Measurements from ENCODE around the gene SYT3.
A peak's percentile ranks its signal among the peaks of the same experiment; 100 is the strongest.

Gene SYT3
- total RNA-seq, result 0 to 0.17 (median 0.09) reads per million in 3 donors

DNA sequence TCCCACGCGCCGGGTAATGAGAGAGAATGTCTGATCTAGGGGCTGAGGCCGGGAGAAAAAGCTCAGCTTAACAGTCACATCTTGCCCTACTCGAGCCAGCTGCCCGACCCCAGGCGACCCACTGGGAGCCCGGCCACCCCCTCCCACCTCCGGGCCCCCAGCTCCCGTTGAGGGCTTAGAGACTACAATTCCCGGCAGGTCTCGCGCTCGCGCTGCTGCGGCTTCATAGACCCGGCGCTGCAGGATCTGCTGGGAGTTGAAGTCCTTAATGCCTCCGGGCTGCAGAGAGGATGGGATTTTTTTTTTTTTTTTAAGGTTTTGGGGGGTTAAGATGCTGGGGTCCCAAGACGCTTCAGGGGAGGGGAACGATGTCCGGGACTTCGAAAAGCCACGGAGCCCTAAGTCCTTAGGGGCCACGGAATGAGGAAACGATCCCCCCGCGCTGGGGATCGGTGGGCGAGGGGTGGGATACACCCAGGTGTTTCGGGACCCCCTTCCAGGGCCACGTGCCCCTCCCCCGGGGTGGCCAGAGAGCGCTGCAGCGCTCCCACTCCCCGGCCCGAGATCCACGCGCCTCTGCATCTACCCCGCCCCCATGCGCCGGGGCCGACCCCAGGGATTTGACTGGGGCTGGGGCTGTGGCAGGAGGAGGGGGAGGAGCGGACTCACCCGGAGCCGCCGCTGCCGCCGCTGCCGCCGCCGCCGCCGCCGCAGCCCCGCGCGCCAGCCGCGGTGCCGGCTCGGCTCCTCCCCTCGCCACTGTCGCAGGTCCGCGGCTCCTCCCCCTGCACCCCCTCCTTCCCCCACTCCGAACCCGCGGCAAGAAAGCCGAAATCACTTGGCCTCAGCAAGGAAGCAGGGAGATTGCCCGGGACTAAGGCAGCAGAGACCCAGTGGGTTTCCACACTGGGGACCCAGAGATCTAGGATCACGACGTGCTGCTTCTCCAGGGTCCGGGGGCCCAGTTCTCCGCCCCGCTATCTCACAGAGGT lies at the start of gene SYT3:
TSS of gene SYT3 (minus strand) at position 761 of the 992 bp plus-strand sequence. CDS start 2,470 bp downstream, outside the sequence.
- Histone ChIP-seq H3K27ac (ENCODE audit: insufficient read depth, low read length, poor library complexity, severe bottlenecking) (no peak within 1 kb of the TSS), H3K4me3 (ENCODE audit: insufficient read depth, low read depth, low read length, poor library complexity, severe bottlenecking) (no peak within 1 kb of the TSS), H3K4me1 (ENCODE audit: control insufficient read depth, insufficient read depth, low read length, poor library complexity, severe bottlenecking) (peaks cover 8% of the 10 kb centered on the region), H3K9me3 (ENCODE audit: control insufficient read depth, low read length) (peaks cover under 1% of the 10 kb centered on the region), H3K27me3 (replicated peaks; ENCODE audit: control insufficient read depth, insufficient read depth, low read length, poor library complexity, severe bottlenecking) (peaks cover 41% of the 10 kb centered on the region), H3K36me3 (ENCODE audit: control insufficient read depth, insufficient read depth, low read length) (no peaks in the 10 kb centered on the region)
- DNase-seq, result no peak

GRCh38 chr19:50688766-50689165 lies 49.1 kb upstream of the SYT3 start:
- no peaks in the 10 kb centered on the region for H3K9me3 ChIP-seq (ENCODE audit: control insufficient read depth, low read length)
- peaks cover 26% of the 10 kb centered on the region for H3K27me3 ChIP-seq (replicated peaks; ENCODE audit: control insufficient read depth, insufficient read depth, low read length, poor library complexity, severe bottlenecking)
- no peak overlapping the region for H3K27ac ChIP-seq (ENCODE audit: insufficient read depth, low read length, poor library complexity, severe bottlenecking)
- DNase-seq, result no peak
- no peaks in the 10 kb centered on the region for H3K4me1 ChIP-seq (ENCODE audit: control insufficient read depth, insufficient read depth, low read length, poor library complexity, severe bottlenecking)
- no peaks in the 10 kb centered on the region for H3K36me3 ChIP-seq (ENCODE audit: control insufficient read depth, insufficient read depth, low read length)
- no peak overlapping the region for H3K4me3 ChIP-seq (ENCODE audit: insufficient read depth, low read depth, low read length, poor library complexity, severe bottlenecking)

DNA sequence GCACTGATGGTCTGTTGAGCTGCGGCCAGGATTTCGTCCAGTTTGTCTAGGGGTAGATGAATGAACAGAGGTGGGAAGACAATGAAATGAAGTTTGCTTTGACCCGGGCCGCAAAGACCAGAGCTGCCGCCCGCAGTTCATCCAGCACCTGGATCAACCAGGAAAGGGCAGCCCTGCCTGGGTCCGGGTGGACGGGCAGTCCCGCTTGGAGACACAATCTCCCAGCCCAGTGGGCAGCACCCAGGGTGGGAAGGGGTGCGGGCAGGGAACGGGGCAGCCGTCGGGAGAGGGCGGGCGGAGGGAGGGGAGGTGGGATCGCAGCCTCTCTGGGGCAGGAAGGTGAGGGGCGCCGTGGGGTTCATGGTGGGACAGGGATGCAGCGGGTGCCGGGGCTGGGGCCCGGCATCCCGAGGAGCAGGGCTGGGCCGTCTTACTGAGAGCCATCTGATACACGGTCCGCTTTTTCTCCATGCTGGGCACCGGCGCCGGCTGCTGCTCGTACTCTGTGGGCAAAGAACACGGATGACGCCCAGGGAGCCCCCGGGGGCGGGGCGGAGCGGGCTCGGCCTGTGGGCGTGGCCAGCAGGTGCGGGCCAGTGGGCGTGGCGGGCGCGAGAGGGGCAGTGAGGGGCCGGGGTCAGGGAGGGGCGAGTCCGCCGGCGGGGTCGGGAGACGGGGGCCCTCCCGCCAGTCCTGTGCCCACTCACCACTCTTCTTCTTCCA lies 46.8 kb upstream of the SYT3 start:
- Histone ChIP-seq H3K4me1 (ENCODE audit: control insufficient read depth, insufficient read depth, low read length, poor library complexity, severe bottlenecking) (no peaks in the 10 kb centered on the region), H3K27ac (ENCODE audit: insufficient read depth, low read length, poor library complexity, severe bottlenecking) (no peak overlapping the region), H3K27me3 (replicated peaks; ENCODE audit: control insufficient read depth, insufficient read depth, low read length, poor library complexity, severe bottlenecking) (peaks cover 18% of the 10 kb centered on the region), H3K4me3 (ENCODE audit: insufficient read depth, low read depth, low read length, poor library complexity, severe bottlenecking) (no peak overlapping the region), H3K36me3 (ENCODE audit: control insufficient read depth, insufficient read depth, low read length) (no peaks in the 10 kb centered on the region), H3K9me3 (ENCODE audit: control insufficient read depth, low read length) (no peaks in the 10 kb centered on the region)
- DNase-seq, result no peak

DNA sequence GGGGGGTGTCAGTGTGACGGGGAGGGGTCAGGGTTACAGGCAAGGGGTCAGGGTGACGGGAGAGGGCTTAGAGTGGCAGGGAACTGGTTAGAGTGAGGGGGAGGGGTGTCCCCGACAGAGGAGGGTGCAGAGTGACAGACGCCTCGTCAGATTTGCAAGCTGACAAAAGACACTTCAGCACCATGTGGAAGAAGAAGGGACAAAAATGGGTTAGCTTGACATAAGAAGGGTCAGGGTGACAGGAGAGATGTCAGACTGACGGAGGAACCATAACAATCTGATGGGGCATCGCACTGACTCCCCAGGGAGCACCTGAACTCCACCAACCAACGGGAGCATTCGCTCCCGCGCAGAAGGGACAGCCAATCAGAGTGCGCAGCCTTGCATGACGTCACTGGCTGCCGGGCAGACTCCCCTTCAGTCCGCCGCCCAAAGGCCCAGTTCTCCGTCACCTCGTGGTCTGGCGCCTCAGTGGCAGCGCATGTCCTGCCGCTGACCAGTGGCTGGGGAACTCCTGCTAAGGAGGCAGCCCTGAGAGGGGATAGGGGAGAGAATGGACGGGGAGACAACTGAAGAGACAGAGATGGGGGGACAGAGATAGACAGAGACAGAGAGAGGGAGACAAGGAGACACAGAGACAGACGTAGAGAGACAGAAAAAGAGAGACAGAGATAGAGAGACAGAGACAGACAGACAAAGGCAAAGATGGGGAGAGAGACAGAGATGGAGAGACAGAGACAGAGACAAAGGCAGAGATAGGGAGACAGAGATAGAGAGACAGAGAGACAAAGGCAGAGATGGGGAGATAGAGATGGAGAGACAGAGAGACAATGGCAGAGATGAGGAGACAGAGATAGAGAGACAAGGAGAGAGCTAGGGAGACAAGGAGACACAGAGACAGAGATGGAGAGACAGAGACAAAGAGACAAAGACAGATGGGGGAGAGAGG lies 39.8 kb upstream of the SYT3 start:
- no peaks in the 10 kb centered on the region for H3K36me3 ChIP-seq (ENCODE audit: control insufficient read depth, insufficient read depth, low read length)
- no peak overlapping the region for H3K27ac ChIP-seq (ENCODE audit: insufficient read depth, low read length, poor library complexity, severe bottlenecking)
- no peak overlapping the region for H3K4me3 ChIP-seq (ENCODE audit: insufficient read depth, low read depth, low read length, poor library complexity, severe bottlenecking)
- H3K9me3 ChIP-seq (ENCODE audit: control insufficient read depth, low read length), result no peaks in the 10 kb centered on the region
- H3K4me1 ChIP-seq (ENCODE audit: control insufficient read depth, insufficient read depth, low read length, poor library complexity, severe bottlenecking), result no peaks in the 10 kb centered on the region
- H3K27me3 ChIP-seq (replicated peaks; ENCODE audit: control insufficient read depth, insufficient read depth, low read length, poor library complexity, severe bottlenecking), result no peaks in the 10 kb centered on the region
- peak; percentile 28 to 57 (median 50) for DNase-seq

- Histone ChIP-seq H3K27ac (ENCODE audit: insufficient read depth, low read length, poor library complexity, severe bottlenecking) (no peak overlapping the region), H3K27me3 (replicated peaks; ENCODE audit: control insufficient read depth, insufficient read depth, low read length, poor library complexity, severe bottlenecking) (no peaks in the 10 kb centered on the region), H3K4me3 (ENCODE audit: insufficient read depth, low read depth, low read length, poor library complexity, severe bottlenecking) (no peak overlapping the region), H3K36me3 (ENCODE audit: control insufficient read depth, insufficient read depth, low read length) (no peaks in the 10 kb centered on the region), H3K4me1 (ENCODE audit: control insufficient read depth, insufficient read depth, low read length, poor library complexity, severe bottlenecking) (no peaks in the 10 kb centered on the region), H3K9me3 (ENCODE audit: control insufficient read depth, low read length) (no peaks in the 10 kb centered on the region)
- DNase-seq, result no peak
These were observed 38.6 kb upstream of the SYT3 start for GRCh38 chr19:50678323-50678722.

- Histone ChIP-seq H3K4me1 (ENCODE audit: control insufficient read depth, insufficient read depth, low read length, poor library complexity, severe bottlenecking) (no peaks in the 10 kb centered on the region), H3K9me3 (ENCODE audit: control insufficient read depth, low read length) (no peaks in the 10 kb centered on the region), H3K36me3 (ENCODE audit: control insufficient read depth, insufficient read depth, low read length) (no peaks in the 10 kb centered on the region), H3K27ac (ENCODE audit: insufficient read depth, low read length, poor library complexity, severe bottlenecking) (no peak overlapping the region), H3K27me3 (replicated peaks; ENCODE audit: control insufficient read depth, insufficient read depth, low read length, poor library complexity, severe bottlenecking) (no peaks in the 10 kb centered on the region), H3K4me3 (ENCODE audit: insufficient read depth, low read depth, low read length, poor library complexity, severe bottlenecking) (no peak overlapping the region)
- DNase-seq, result no peak
These were observed 38.0 kb upstream of the SYT3 start for GRCh38 chr19:50677636-50678035.

- H3K4me3 ChIP-seq (ENCODE audit: insufficient read depth, low read depth, low read length, poor library complexity, severe bottlenecking), result no peak overlapping the region
- H3K27ac ChIP-seq (ENCODE audit: insufficient read depth, low read length, poor library complexity, severe bottlenecking), result no peak overlapping the region
- DNase-seq, result no peak
- H3K9me3 ChIP-seq (ENCODE audit: control insufficient read depth, low read length), result no peaks in the 10 kb centered on the region
- H3K27me3 ChIP-seq (replicated peaks; ENCODE audit: control insufficient read depth, insufficient read depth, low read length, poor library complexity, severe bottlenecking), result no peaks in the 10 kb centered on the region
- no peaks in the 10 kb centered on the region for H3K4me1 ChIP-seq (ENCODE audit: control insufficient read depth, insufficient read depth, low read length, poor library complexity, severe bottlenecking)
- H3K36me3 ChIP-seq (ENCODE audit: control insufficient read depth, insufficient read depth, low read length), result no peaks in the 10 kb centered on the region
These were observed 37.0 kb upstream of the SYT3 start for GRCh38 chr19:50676625-50677197.

DNA sequence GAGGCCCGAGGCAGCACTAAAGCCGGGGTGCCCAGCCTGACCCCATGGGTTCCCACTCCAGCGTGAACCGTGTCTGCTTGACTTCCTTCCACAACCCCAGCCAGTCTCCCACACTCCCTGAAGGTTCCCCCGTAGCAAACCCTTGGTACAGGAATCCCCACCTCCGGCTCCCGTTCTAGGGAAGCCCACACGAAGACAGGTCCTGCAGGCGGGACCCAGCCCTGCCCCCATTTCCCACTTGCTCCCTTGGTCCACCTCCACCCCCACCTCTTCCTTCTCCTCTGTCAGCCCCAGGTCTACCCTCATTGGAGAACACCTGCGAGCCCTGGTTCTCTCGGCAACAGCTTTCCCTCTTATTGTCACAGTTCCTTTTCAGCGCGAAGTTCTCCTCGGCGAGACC lies 33.4 kb upstream of the SYT3 start:
- no peaks in the 10 kb centered on the region for H3K36me3 ChIP-seq (ENCODE audit: control insufficient read depth, insufficient read depth, low read length)
- no peak overlapping the region for H3K27ac ChIP-seq (ENCODE audit: insufficient read depth, low read length, poor library complexity, severe bottlenecking)
- H3K27me3 ChIP-seq (replicated peaks; ENCODE audit: control insufficient read depth, insufficient read depth, low read length, poor library complexity, severe bottlenecking), result peaks cover 11% of the 10 kb centered on the region
- no peak for DNase-seq
- no peaks in the 10 kb centered on the region for H3K4me1 ChIP-seq (ENCODE audit: control insufficient read depth, insufficient read depth, low read length, poor library complexity, severe bottlenecking)
- H3K9me3 ChIP-seq (ENCODE audit: control insufficient read depth, low read length), result no peaks in the 10 kb centered on the region
- H3K4me3 ChIP-seq (ENCODE audit: insufficient read depth, low read depth, low read length, poor library complexity, severe bottlenecking), result no peak overlapping the region

DNA sequence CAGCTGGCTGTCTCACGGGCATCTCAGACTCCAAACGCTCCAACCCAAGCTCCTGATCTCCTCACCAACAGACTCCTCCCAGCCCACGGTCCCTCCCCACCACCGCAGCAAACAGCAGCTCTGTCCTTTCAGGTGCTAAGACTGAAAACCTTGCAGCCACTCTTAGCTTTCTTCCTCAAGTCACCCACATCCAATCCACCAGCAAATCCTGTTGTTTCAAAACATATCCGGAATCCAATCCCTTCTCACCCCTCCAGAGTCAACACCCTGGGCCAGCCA lies 30.4 kb upstream of the SYT3 start:
- H3K36me3 ChIP-seq (ENCODE audit: control insufficient read depth, insufficient read depth, low read length), result no peaks in the 10 kb centered on the region
- DNase-seq, result no peak
- H3K4me1 ChIP-seq (ENCODE audit: control insufficient read depth, insufficient read depth, low read length, poor library complexity, severe bottlenecking), result peaks cover 10% of the 10 kb centered on the region
- H3K27me3 ChIP-seq (replicated peaks; ENCODE audit: control insufficient read depth, insufficient read depth, low read length, poor library complexity, severe bottlenecking), result peaks cover 21% of the 10 kb centered on the region
- H3K4me3 ChIP-seq (ENCODE audit: insufficient read depth, low read depth, low read length, poor library complexity, severe bottlenecking), result no peak overlapping the region
- H3K27ac ChIP-seq (ENCODE audit: insufficient read depth, low read length, poor library complexity, severe bottlenecking), result no peak overlapping the region
- H3K9me3 ChIP-seq (ENCODE audit: control insufficient read depth, low read length), result no peaks in the 10 kb centered on the region

All from effector memory CD4-positive, alpha-beta T cell (primary cell).